K562 (cell line): ENCODE results near the gene CEBPZ. TPM values are rescaled to one million over a fixed set of nuclear protein-coding genes. Genes with fewer than 3 reads are reported as not detected.

Source experiments
- ATAC-seq: fragments of 200-7000 bp; cut with Tn5 transposase; 3 replicates; pipeline ENCODE4 v1.9.1; 2020; ENCODE audit warnings: moderate library complexity
- BruUV-seq: library from RNA; stranded (reverse); fragments of 400-500 nt; replicated peaks from 2 replicates; lab custom pipeline; 2021; lab: Mats Ljungman, UMichigan
- CTCF ChIA-PET: fragments of 300-600 bp; formaldehyde crosslinking; extraction: SDS; loops from one replicate; lab custom pipeline; 2021; ENCODE audit warnings: low intra/inter-chr PET ratio; lab: Yijun Ruan, JAX
- POLR2A ChIA-PET: fragments of 300-600, 350-650 bp; sonication (Branson Sonifier 250); formaldehyde crosslinking; extraction: SDS; loops from one replicate; lab custom pipeline; 2021; ENCODE audit warnings: antibody characterized with exemption, inconsistent platforms; lab: Yijun Ruan, JAX
- DNase-seq, 4 experiments: peaks; one replicate each; pipeline versions ENCODE4 v3.0.0 to v3.0.0-alpha.2; 2011 to 2018; ENCODE audit warnings: low spot score in 3 of 4, mixed read lengths in 3 of 4; ENCODE audit errors: extremely low read depth in 1 of 4
- FAIRE-seq: peaks from 2 replicates; lab custom pipeline; 2011; peaks lifted over from hg19 to GRCh38; lab: Jason Lieb, UNC
- H2AFZ ChIP-seq: 2 replicates; pipeline ENCODE4 v1.6.0; 2011; ENCODE audit warnings: low read depth, low read length, control low read depth, inconsistent platforms
- H3K27ac ChIP-seq: fragments of 200-600 bp; 3 replicates; pipeline ENCODE4 v1.8.0; 2011; ENCODE audit warnings: low read depth, mild to moderate bottlenecking, control low read depth, inconsistent platforms, low read length, moderate library complexity, mixed read lengths; ENCODE audit errors: extremely low read depth
- H3K27me3 ChIP-seq, 2 experiments: fragments of 300-600 bp in 1 of 2; 2 replicates in 1 of 2; 3 replicates in 1 of 2; pipeline versions ENCODE4 v1.6.0 to v1.8.0; 2011; ENCODE audit warnings: inconsistent platforms in 2 of 2, low read length in 2 of 2, mild to moderate bottlenecking in 1 of 2, mixed read lengths in 1 of 2, moderate library complexity in 1 of 2; ENCODE audit not compliant: control insufficient read depth in 2 of 2, insufficient read depth in 2 of 2
- H3K36me3 ChIP-seq: fragments of 300-600 bp; 3 replicates; pipeline ENCODE4 v1.8.0; 2011; ENCODE audit warnings: mild to moderate bottlenecking, low read length, inconsistent platforms; ENCODE audit not compliant: control insufficient read depth, insufficient read depth
- H3K4me1 ChIP-seq, 2 experiments: fragments of 200-600 bp in 1 of 2; replicated peaks in 1 of 2; 2 replicates in 1 of 2; 3 replicates in 1 of 2; pipeline versions ENCODE4 v1.5.1 to v1.8.0; 2011; ENCODE audit warnings: inconsistent platforms in 2 of 2, low read length in 2 of 2, mild to moderate bottlenecking in 1 of 2, mixed read lengths in 1 of 2, moderate library complexity in 1 of 2; ENCODE audit not compliant: control insufficient read depth in 2 of 2, insufficient read depth in 2 of 2
- H3K4me2 ChIP-seq: 2 replicates; pipeline ENCODE4 v1.6.1; 2011; ENCODE audit warnings: low read length, control low read depth, inconsistent platforms, mixed read lengths; ENCODE audit not compliant: insufficient read depth
- H3K4me3 ChIP-seq: fragments of 200-600 bp; sonication (generic), shearing (Covaris generic); 2 replicates; pipeline ENCODE4 v1.5.1; 2016; ENCODE audit warnings: control low read depth, inconsistent platforms
- H3K79me2 ChIP-seq: fragments of 200-600 bp; 3 replicates; pipeline ENCODE4 v1.8.0; 2011; ENCODE audit warnings: low read length, inconsistent platforms; ENCODE audit not compliant: control insufficient read depth, insufficient read depth
- H3K9ac ChIP-seq, 2 experiments: 2 replicates each; pipeline versions ENCODE4 v1.6.0 to v1.6.1; 2011; ENCODE audit warnings: low read depth in 2 of 2, low read length in 2 of 2, control low read depth in 1 of 2, inconsistent platforms in 1 of 2, mild to moderate bottlenecking in 1 of 2, mixed read lengths in 1 of 2; ENCODE audit not compliant: insufficient read depth in 1 of 2
- H3K9me1 ChIP-seq: one replicate; pipeline ENCODE4 v1.6.0; 2011; ENCODE audit warnings: inconsistent platforms, mild to moderate bottlenecking, low read length, moderate library complexity; ENCODE audit not compliant: control insufficient read depth, insufficient read depth
- H3K9me3 ChIP-seq: replicated peaks from 2 replicates; pipeline ENCODE4 v1.5.1; 2011; ENCODE audit warnings: low read depth, low read length, inconsistent platforms; ENCODE audit not compliant: control insufficient read depth, insufficient read depth
- H4K20me1 ChIP-seq: replicated peaks from 2 replicates; pipeline ENCODE4 v1.6.1; 2011; ENCODE audit warnings: low read length, inconsistent platforms, mixed read lengths; ENCODE audit not compliant: control insufficient read depth, insufficient read depth
- ARID1B ChIP-seq: fragments of 450-650 bp; IDR thresholded peaks from 2 replicates; pipeline ENCODE4 v1.6.1; 2016; ENCODE audit warnings: antibody characterized with exemption, mild to moderate bottlenecking, inconsistent platforms
- DEAF1 ChIP-seq: fragments of 450-650 bp; formaldehyde crosslinking; IDR thresholded peaks from 2 replicates; pipeline ENCODE4 v1.4.0; 2020; ENCODE audit warnings: mild to moderate bottlenecking, moderate library complexity
- HDAC2 ChIP-seq: fragments of 450-650 bp; IDR thresholded peaks from 2 replicates; pipeline ENCODE4 v1.6.1; 2016; ENCODE audit warnings: mild to moderate bottlenecking
- HOXB6 ChIP-seq: fragments of 250-450 bp; sonication (Bioruptor Pico); IDR thresholded peaks from 2 replicates; pipeline ENCODE4 v1.5.1; 2022; ENCODE audit warnings: mild to moderate bottlenecking, borderline replicate concordance
- IFI16 ChIP-seq: fragments of 250-450 bp; sonication (Bioruptor Pico); IDR thresholded peaks from 2 replicates; pipeline ENCODE4 v2.1.2; 2022; ENCODE audit warnings: mild to moderate bottlenecking, inconsistent platforms
- KAT2B ChIP-seq: IDR thresholded peaks from one replicate; pipeline ENCODE4 v1.6.1; 2012; ENCODE audit warnings: low read depth, mild to moderate bottlenecking, control low read depth, inconsistent platforms, low read length, moderate library complexity
- L3MBTL2 ChIP-seq: fragments of 450-650 bp; IDR thresholded peaks from 2 replicates; pipeline ENCODE4 v1.6.1; 2016; ENCODE audit warnings: mild to moderate bottlenecking, moderate library complexity
- MEF2D ChIP-seq: conservative IDR thresholded peaks from 2 replicates; pipeline ENCODE4 v1.6.1; 2016; ENCODE audit warnings: low read depth, missing genetic modification characterization, missing compliant biosample characterization
- MTA2 ChIP-seq: fragments of 450-650 bp; IDR thresholded peaks from 2 replicates; pipeline ENCODE4 v1.6.1; 2016; ENCODE audit warnings: low read depth
- MYBL2 ChIP-seq, 2 experiments: fragments of 450-650 bp in 1 of 2; sonication (generic) in 1 of 2; formaldehyde crosslinking in 1 of 2; IDR thresholded peaks; 2 replicates each; pipeline versions ENCODE4 v1.6.1 to v1.8.1; 2017 to 2022; ENCODE audit warnings: borderline replicate concordance in 1 of 2, inconsistent platforms in 1 of 2, low read depth in 1 of 2, mild to moderate bottlenecking in 1 of 2, missing genetic modification reagents in 1 of 2, moderate library complexity in 1 of 2
- SMARCA4 ChIP-seq: fragments of 450-650 bp; IDR thresholded peaks from 2 replicates; pipeline ENCODE4 v1.6.1; 2016
- TCF7L2 ChIP-seq: fragments of 150-350 bp; IDR thresholded peaks from 2 replicates; pipeline ENCODE4 v1.6.1; 2016; ENCODE audit warnings: low read depth, mild to moderate bottlenecking, low read length, moderate library complexity
- TEAD1 ChIP-seq, 2 experiments: fragments of 450-650 bp in 1 of 2; sonication (generic) in 1 of 2; formaldehyde crosslinking; IDR thresholded peaks; 2 replicates each; pipeline versions ENCODE4 v1.4.0 to v1.8.0; 2020 to 2022; ENCODE audit warnings: mild to moderate bottlenecking in 2 of 2, missing genetic modification reagents in 1 of 2
- ZBTB7A ChIP-seq: IDR thresholded peaks from 2 replicates; pipeline ENCODE4 v1.6.1; 2011; ENCODE audit warnings: low read depth, mild to moderate bottlenecking, low read length, moderate library complexity, borderline replicate concordance; ENCODE audit not compliant: control insufficient read depth
- ZNF121 ChIP-seq: sonication (generic); formaldehyde crosslinking; conservative IDR thresholded peaks from 2 replicates; pipeline ENCODE4 v1.8.0; 2022; ENCODE audit warnings: missing genetic modification reagents
- ZNF311 ChIP-seq: fragments of 250-450 bp; sonication (Bioruptor Pico); IDR thresholded peaks from 2 replicates; pipeline ENCODE4 v1.4.0; 2020; ENCODE audit warnings: mild to moderate bottlenecking, moderate library complexity
- ZNF655 ChIP-seq: fragments of 250-450 bp; sonication (Bioruptor Pico); IDR thresholded peaks from 2 replicates; pipeline ENCODE4 v1.5.0; 2021
- WGBS: fragments of 100-300 bp; shearing (Covaris generic); methylation state at CpG from one replicate; pipeline ENCODE4 v1.1.6; 2016; ENCODE audit warnings: low coverage, mixed read lengths; ENCODE audit not compliant: insufficient coverage; ENCODE audit errors: missing lambda C conversion rate; 5-methylcytosine and 5-hydroxymethylcytosine counted together
- in situ Hi-C: fragments of 300-500 bp; cut with MboI; formaldehyde crosslinking; loops from 4 replicates; pipeline ENCODE4 v1.15.0; 2018; ENCODE audit warnings: inconsistent platforms, mixed read lengths
- intact Hi-C: fragments of 100-400 bp; cut with micrococcal nuclease; formaldehyde crosslinking; loops from 2 replicates; pipeline ENCODE4 v1.14.2; 2022
- polyA plus RNA-seq, 8 experiments: library from polyadenylated mRNA; depleted of rRNA in 4 of 8; stranded (reverse) in 5 of 8; unstranded in 3 of 8; fragments of >200 nt; fragmentation: Nextera tagmentation in 2 of 8; fragmentation: Illumina TruSeq in 1 of 8; extraction: Ambion mirVana in 2 of 8; extraction: Trizol in 1 of 8; gene quantifications; 2 replicates each; pipeline versions ENCODE4 v1.2.1 to v1.2.3, GENCODE V29; 2011 to 2014; ENCODE audit warnings: inconsistent platforms in 1 of 8, missing spikeins in 1 of 8
- total RNA-seq, 7 experiments: library from RNA; depleted of rRNA in 6 of 7; stranded (reverse); fragments of >200 nt in 6 of 7; fragmentation: Illumina TruSeq in 2 of 7; extraction: Trizol in 2 of 7; gene quantifications; 2 replicates each; pipeline versions ENCODE4 v1.2.1 to v1.2.3, GENCODE V29; 2011 to 2021; ENCODE audit warnings: low replicate concordance in 1 of 7

The CEBPZ gene
- total and polyA plus RNA-seq, 9 of the 15 experiments (the other 6 are each of a cell fraction or from before 2014, with no cell fraction given): 49.7 to 160 (median 82.8) TPM

GRCh38 chr2:37219046-37219445 is 12.3 kb downstream of the CEBPZ start:
- H3K27ac ChIP-seq: no peak overlapping the region
- WGBS: 94% methylated on average over 4 of the region's 4 CpGs
- no peaks in the 10 kb centered on the region for H3K4me1 ChIP-seq
- H3K4me3 ChIP-seq: no peak overlapping the region
- POLR2A ChIA-PET: no interaction called here
- peaks cover 89% of the 10 kb centered on the region for H3K36me3 ChIP-seq
- H3K27me3 ChIP-seq: no peaks in the 10 kb centered on the region
- CTCF ChIA-PET: no interaction called here
- H3K79me2 ChIP-seq: peaks cover 23% of the 10 kb centered on the region
- H3K9me1 ChIP-seq: peaks cover 2% of the 10 kb centered on the region
- in situ Hi-C loops (no loop called here), intact Hi-C loops (no loop called here)
- no peak overlapping the region for H3K4me2 ChIP-seq
- no peaks in the 10 kb centered on the region for H3K9me3 ChIP-seq
- peaks cover 4% of the 10 kb centered on the region; the same call in 1 of the 2 replicates for H4K20me1 ChIP-seq
- no TSS peak for BruUV-seq
- ATAC-seq (no peak), DNase-seq (no peak), FAIRE-seq (no peak)
- TF ChIP-seq TEAD1 (CRISPR knock-in tag; IDR thresholded peaks at IDR 0.05): no peak
- no peak for TF ChIP-seq HOXB6
- no peak for TF ChIP-seq HDAC2
- no peak for TF ChIP-seq SMARCA4
- TF ChIP-seq L3MBTL2: no peak
- TF ChIP-seq ARID1B: no peak
- no peak for TF ChIP-seq MYBL2 (IDR thresholded peaks at IDR 0.05; ENCODE audit: low read depth)
- TF ChIP-seq MYBL2 (CRISPR knock-in tag; IDR thresholded peaks at IDR 0.05; ENCODE audit: borderline replicate concordance): no peak
- no peak for TF ChIP-seq IFI16
- TF ChIP-seq ZBTB7A: no peak
- TF ChIP-seq MEF2D (tag): no peak
- TF ChIP-seq MTA2: no peak
- TF ChIP-seq ZNF121: no peak
- TF ChIP-seq TCF7L2: no peak
- no peak for TF ChIP-seq KAT2B
- no peak for TF ChIP-seq ZNF655 (CRISPR knock-in tag)
- TF ChIP-seq DEAF1 (CRISPR knock-in tag): no peak
- TF ChIP-seq ZNF311 (CRISPR knock-in tag): no peak
- no peak overlapping the region for H2AFZ ChIP-seq
- no peak overlapping the region for H3K9ac ChIP-seq
